K562 (cell line): Measurements from ENCODE around the gene C1orf105. TPM values are rescaled to one million over a fixed set of nuclear protein-coding genes. Genes with fewer than 3 reads are reported as not detected.

Experiments used
- ATAC-seq: fragments of 200-7000 bp; cut with Tn5 transposase; 3 replicates; pipeline ENCODE4 v1.9.1; 2020; ENCODE audit warnings: moderate library complexity
- BruUV-seq: library from RNA; stranded (reverse); fragments of 400-500 nt; replicated peaks from 2 replicates; lab custom pipeline; 2021; lab: Mats Ljungman, UMichigan
- CTCF ChIA-PET: fragments of 300-600 bp; formaldehyde crosslinking; extraction: SDS; loops from one replicate; lab custom pipeline; 2021; ENCODE audit warnings: low intra/inter-chr PET ratio; lab: Yijun Ruan, JAX
- POLR2A ChIA-PET: fragments of 300-600, 350-650 bp; sonication (Branson Sonifier 250); formaldehyde crosslinking; extraction: SDS; loops from one replicate; lab custom pipeline; 2021; ENCODE audit warnings: antibody characterized with exemption, inconsistent platforms; lab: Yijun Ruan, JAX
- DNase-seq, 4 experiments: peaks; one replicate each; pipeline versions ENCODE4 v3.0.0 to v3.0.0-alpha.2; 2011 to 2018; ENCODE audit warnings: low spot score in 3 of 4, mixed read lengths in 3 of 4; ENCODE audit errors: extremely low read depth in 1 of 4
- FAIRE-seq: peaks from 2 replicates; lab custom pipeline; 2011; peaks lifted over from hg19 to GRCh38; lab: Jason Lieb, UNC
- H2AFZ ChIP-seq: 2 replicates; pipeline ENCODE4 v1.6.0; 2011; ENCODE audit warnings: low read depth, low read length, control low read depth, inconsistent platforms
- H3K27ac ChIP-seq: fragments of 200-600 bp; 3 replicates; pipeline ENCODE4 v1.8.0; 2011; ENCODE audit warnings: low read depth, mild to moderate bottlenecking, control low read depth, inconsistent platforms, low read length, moderate library complexity, mixed read lengths; ENCODE audit errors: extremely low read depth
- H3K27me3 ChIP-seq, 2 experiments: fragments of 300-600 bp in 1 of 2; 2 replicates in 1 of 2; 3 replicates in 1 of 2; pipeline versions ENCODE4 v1.6.0 to v1.8.0; 2011; ENCODE audit warnings: inconsistent platforms in 2 of 2, low read length in 2 of 2, mild to moderate bottlenecking in 1 of 2, mixed read lengths in 1 of 2, moderate library complexity in 1 of 2; ENCODE audit not compliant: control insufficient read depth in 2 of 2, insufficient read depth in 2 of 2
- H3K36me3 ChIP-seq: fragments of 300-600 bp; 3 replicates; pipeline ENCODE4 v1.8.0; 2011; ENCODE audit warnings: mild to moderate bottlenecking, low read length, inconsistent platforms; ENCODE audit not compliant: control insufficient read depth, insufficient read depth
- H3K4me1 ChIP-seq, 2 experiments: fragments of 200-600 bp in 1 of 2; replicated peaks in 1 of 2; 2 replicates in 1 of 2; 3 replicates in 1 of 2; pipeline versions ENCODE4 v1.5.1 to v1.8.0; 2011; ENCODE audit warnings: inconsistent platforms in 2 of 2, low read length in 2 of 2, mild to moderate bottlenecking in 1 of 2, mixed read lengths in 1 of 2, moderate library complexity in 1 of 2; ENCODE audit not compliant: control insufficient read depth in 2 of 2, insufficient read depth in 2 of 2
- H3K4me2 ChIP-seq: 2 replicates; pipeline ENCODE4 v1.6.1; 2011; ENCODE audit warnings: low read length, control low read depth, inconsistent platforms, mixed read lengths; ENCODE audit not compliant: insufficient read depth
- H3K4me3 ChIP-seq: fragments of 200-600 bp; sonication (generic), shearing (Covaris generic); 2 replicates; pipeline ENCODE4 v1.5.1; 2016; ENCODE audit warnings: control low read depth, inconsistent platforms
- H3K79me2 ChIP-seq: fragments of 200-600 bp; 3 replicates; pipeline ENCODE4 v1.8.0; 2011; ENCODE audit warnings: low read length, inconsistent platforms; ENCODE audit not compliant: control insufficient read depth, insufficient read depth
- H3K9ac ChIP-seq, 2 experiments: 2 replicates each; pipeline versions ENCODE4 v1.6.0 to v1.6.1; 2011; ENCODE audit warnings: low read depth in 2 of 2, low read length in 2 of 2, control low read depth in 1 of 2, inconsistent platforms in 1 of 2, mild to moderate bottlenecking in 1 of 2, mixed read lengths in 1 of 2; ENCODE audit not compliant: insufficient read depth in 1 of 2
- H3K9me1 ChIP-seq: one replicate; pipeline ENCODE4 v1.6.0; 2011; ENCODE audit warnings: inconsistent platforms, mild to moderate bottlenecking, low read length, moderate library complexity; ENCODE audit not compliant: control insufficient read depth, insufficient read depth
- H3K9me3 ChIP-seq: replicated peaks from 2 replicates; pipeline ENCODE4 v1.5.1; 2011; ENCODE audit warnings: low read depth, low read length, inconsistent platforms; ENCODE audit not compliant: control insufficient read depth, insufficient read depth
- H4K20me1 ChIP-seq: replicated peaks from 2 replicates; pipeline ENCODE4 v1.6.1; 2011; ENCODE audit warnings: low read length, inconsistent platforms, mixed read lengths; ENCODE audit not compliant: control insufficient read depth, insufficient read depth
- BCOR ChIP-seq: fragments of 450-650 bp; IDR thresholded peaks from 2 replicates; pipeline ENCODE4 v1.6.1; 2016
- CBFA2T3 ChIP-seq: fragments of 450-650 bp; IDR thresholded peaks from 2 replicates; pipeline ENCODE4 v1.6.1; 2017
- FOXA1 ChIP-seq: fragments of 450-650 bp; IDR thresholded peaks from 2 replicates; pipeline ENCODE4 v1.6.1; 2016; ENCODE audit warnings: mild to moderate bottlenecking, borderline replicate concordance
- FOXP1 ChIP-seq: sonication (generic); formaldehyde crosslinking; IDR thresholded peaks from 2 replicates; pipeline ENCODE4 v1.8.0; 2022; ENCODE audit warnings: mild to moderate bottlenecking, missing genetic modification reagents
- HMGN3 ChIP-seq: IDR thresholded peaks from 2 replicates; pipeline ENCODE4 v1.6.1; 2011; ENCODE audit warnings: borderline replicate concordance, low read depth, mild to moderate bottlenecking, mixed read lengths, low read length; ENCODE audit not compliant: insufficient read length; ENCODE audit errors: extremely low read depth
- HNRNPL ChIP-seq: fragments of 200-400 bp; formaldehyde crosslinking; IDR thresholded peaks from 2 replicates; pipeline ENCODE4 v1.6.1; 2017; ENCODE audit warnings: low read depth, mild to moderate bottlenecking, low read length
- MECOM ChIP-seq: fragments of 250-450 bp; sonication (Bioruptor Pico); IDR thresholded peaks from 2 replicates; pipeline ENCODE4 v1.8.0; 2022; ENCODE audit warnings: inconsistent platforms
- NFIX ChIP-seq: fragments of 250-450 bp; sonication (Bioruptor Pico); IDR thresholded peaks from 2 replicates; pipeline ENCODE4 v1.4.0; 2020; ENCODE audit warnings: low read depth, mild to moderate bottlenecking, moderate library complexity
- NRF1 ChIP-seq, 2 experiments: fragments of 450-650 bp; IDR thresholded peaks in 1 of 2; conservative IDR thresholded peaks in 1 of 2; 2 replicates each; pipeline ENCODE4 v1.6.1; 2014; ENCODE audit warnings: mild to moderate bottlenecking in 2 of 2
- NUFIP1 ChIP-seq: fragments of 450-650 bp; IDR thresholded peaks from 2 replicates; pipeline ENCODE4 v1.6.1; 2018; ENCODE audit not compliant: partially characterized antibody
- PHTF2 ChIP-seq: fragments of 250-450 bp; sonication (Bioruptor Pico); IDR thresholded peaks from 2 replicates; pipeline ENCODE4 v1.5.0; 2021; ENCODE audit warnings: mild to moderate bottlenecking
- PYGO2 ChIP-seq: fragments of 450-650 bp; IDR thresholded peaks from 2 replicates; pipeline ENCODE4 v1.6.1; 2016; ENCODE audit warnings: mild to moderate bottlenecking, missing genetic modification characterization, moderate library complexity, missing compliant biosample characterization
- ZNF239 ChIP-seq: fragments of 250-450 bp; sonication (Bioruptor Pico); IDR thresholded peaks from 2 replicates; pipeline ENCODE4 v1.4.0; 2020; ENCODE audit warnings: mild to moderate bottlenecking
- WGBS: fragments of 100-300 bp; shearing (Covaris generic); methylation state at CpG from one replicate; pipeline ENCODE4 v1.1.6; 2016; ENCODE audit warnings: low coverage, mixed read lengths; ENCODE audit not compliant: insufficient coverage; ENCODE audit errors: missing lambda C conversion rate; 5-methylcytosine and 5-hydroxymethylcytosine counted together
- in situ Hi-C: fragments of 300-500 bp; cut with MboI; formaldehyde crosslinking; loops from 4 replicates; pipeline ENCODE4 v1.15.0; 2018; ENCODE audit warnings: inconsistent platforms, mixed read lengths
- intact Hi-C: fragments of 100-400 bp; cut with micrococcal nuclease; formaldehyde crosslinking; loops from 2 replicates; pipeline ENCODE4 v1.14.2; 2022
- polyA plus RNA-seq, 8 experiments: library from polyadenylated mRNA; depleted of rRNA in 4 of 8; stranded (reverse) in 5 of 8; unstranded in 3 of 8; fragments of >200 nt; fragmentation: Nextera tagmentation in 2 of 8; fragmentation: Illumina TruSeq in 1 of 8; extraction: Ambion mirVana in 2 of 8; extraction: Trizol in 1 of 8; gene quantifications; 2 replicates each; pipeline versions ENCODE4 v1.2.1 to v1.2.3, GENCODE V29; 2011 to 2014; ENCODE audit warnings: inconsistent platforms in 1 of 8, missing spikeins in 1 of 8
- total RNA-seq, 7 experiments: library from RNA; depleted of rRNA in 6 of 7; stranded (reverse); fragments of >200 nt in 6 of 7; fragmentation: Illumina TruSeq in 2 of 7; extraction: Trizol in 2 of 7; gene quantifications; 2 replicates each; pipeline versions ENCODE4 v1.2.1 to v1.2.3, GENCODE V29; 2011 to 2021; ENCODE audit warnings: low replicate concordance in 1 of 7
- TF ChIP-seq, protein P1 (sequence below): sonication (generic); formaldehyde crosslinking; IDR thresholded peaks from 2 replicates; pipeline ENCODE4 v1.8.1; 2023; ENCODE audit warnings: mild to moderate bottlenecking, missing genetic modification reagents, moderate library complexity
- TF ChIP-seq, protein P2 (sequence below): sonication (generic); formaldehyde crosslinking; IDR thresholded peaks from 2 replicates; pipeline ENCODE4 v1.8.0; 2022; ENCODE audit warnings: mild to moderate bottlenecking, missing genetic modification reagents
- TF ChIP-seq, protein P3 (sequence below): sonication (generic); formaldehyde crosslinking; IDR thresholded peaks from 2 replicates; pipeline ENCODE4 v1.5.0; 2020; ENCODE audit warnings: missing genetic modification reagents

C1orf105 gene
- total and polyA plus RNA-seq, 9 of the 15 experiments (the other 6 are each of a cell fraction or from before 2014, with no cell fraction given), result 0.08 TPM; not detected in 8

DNA sequence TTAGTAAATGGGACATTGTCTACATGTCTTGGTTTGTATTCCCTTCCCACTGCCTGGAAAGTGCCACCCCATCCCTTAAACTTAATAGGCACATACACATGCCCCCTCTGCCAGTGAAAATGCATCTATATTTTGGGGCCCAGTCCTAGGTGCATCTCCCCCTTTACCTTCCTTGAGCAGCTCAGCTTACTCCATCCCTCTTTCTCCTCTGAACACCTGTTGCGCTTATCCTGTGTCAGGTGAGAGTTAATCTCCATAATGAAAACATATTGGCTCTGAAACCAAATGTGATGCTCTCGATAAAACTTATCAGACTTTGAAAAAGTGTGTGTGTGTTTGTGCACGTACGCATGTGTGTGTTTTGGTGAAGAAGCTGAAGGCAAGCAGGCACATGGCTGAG, 97.1 kb downstream of the C1orf105 start:
- no peaks in the 10 kb centered on the region for H3K36me3 ChIP-seq
- no peaks in the 10 kb centered on the region for H4K20me1 ChIP-seq
- 14% methylated on average over 4 of the region's 4 CpGs for WGBS
- FAIRE-seq (no peak), DNase-seq (no peak), ATAC-seq (no peak)
- H3K79me2 ChIP-seq, result no peaks in the 10 kb centered on the region
- no peaks in the 10 kb centered on the region for H3K9me1 ChIP-seq
- no peaks in the 10 kb centered on the region; the same call in 1 of the 2 replicates for H3K9me3 ChIP-seq
- no peak overlapping the region for H3K27ac ChIP-seq
- TF ChIP-seq PYGO2 (tag) (no peak), HMGN3 (no peak), BCOR (no peak), NFIX (no peak), MECOM (CRISPR knock-in tag) (no peak), ZNF239 (CRISPR knock-in tag) (no peak), FOXP1 (no peak), HNRNPL (no peak), PHTF2 (no peak), FOXA1 (no peak), NRF1 (conservative IDR thresholded peaks at IDR 0.05 in 1 of 2, IDR thresholded peaks at IDR 0.05 in 1 of 2) (peak; percentile 15 to 39; a peak in 1 of 4 replicates), CBFA2T3 (peak; percentile 48), NUFIP1 (no peak)
- TF ChIP-seq, protein P1, sequence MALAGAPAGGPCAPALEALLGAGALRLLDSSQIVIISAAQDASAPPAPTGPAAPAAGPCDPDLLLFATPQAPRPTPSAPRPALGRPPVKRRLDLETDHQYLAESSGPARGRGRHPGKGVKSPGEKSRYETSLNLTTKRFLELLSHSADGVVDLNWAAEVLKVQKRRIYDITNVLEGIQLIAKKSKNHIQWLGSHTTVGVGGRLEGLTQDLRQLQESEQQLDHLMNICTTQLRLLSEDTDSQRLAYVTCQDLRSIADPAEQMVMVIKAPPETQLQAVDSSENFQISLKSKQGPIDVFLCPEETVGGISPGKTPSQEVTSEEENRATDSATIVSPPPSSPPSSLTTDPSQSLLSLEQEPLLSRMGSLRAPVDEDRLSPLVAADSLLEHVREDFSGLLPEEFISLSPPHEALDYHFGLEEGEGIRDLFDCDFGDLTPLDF (CRISPR knock-in tag), result no peak
- TF ChIP-seq, protein P2, sequence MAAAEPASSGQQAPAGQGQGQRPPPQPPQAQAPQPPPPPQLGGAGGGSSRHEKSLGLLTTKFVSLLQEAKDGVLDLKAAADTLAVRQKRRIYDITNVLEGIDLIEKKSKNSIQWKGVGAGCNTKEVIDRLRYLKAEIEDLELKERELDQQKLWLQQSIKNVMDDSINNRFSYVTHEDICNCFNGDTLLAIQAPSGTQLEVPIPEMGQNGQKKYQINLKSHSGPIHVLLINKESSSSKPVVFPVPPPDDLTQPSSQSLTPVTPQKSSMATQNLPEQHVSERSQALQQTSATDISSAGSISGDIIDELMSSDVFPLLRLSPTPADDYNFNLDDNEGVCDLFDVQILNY (CRISPR knock-in tag), result no peak
- TF ChIP-seq, protein P3, sequence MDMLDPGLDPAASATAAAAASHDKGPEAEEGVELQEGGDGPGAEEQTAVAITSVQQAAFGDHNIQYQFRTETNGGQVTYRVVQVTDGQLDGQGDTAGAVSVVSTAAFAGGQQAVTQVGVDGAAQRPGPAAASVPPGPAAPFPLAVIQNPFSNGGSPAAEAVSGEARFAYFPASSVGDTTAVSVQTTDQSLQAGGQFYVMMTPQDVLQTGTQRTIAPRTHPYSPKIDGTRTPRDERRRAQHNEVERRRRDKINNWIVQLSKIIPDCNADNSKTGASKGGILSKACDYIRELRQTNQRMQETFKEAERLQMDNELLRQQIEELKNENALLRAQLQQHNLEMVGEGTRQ, result no peak
- H2AFZ ChIP-seq, result peak overlapping the region; percentile 53
- POLR2A ChIA-PET, result interaction anchor here (0.7 to 1.5 kb wide), 4 partner anchors 10 to 31 kb away, joined by 3 to 8 read pairs (median 3); partner anchors contain the start of gene SUCO
- peaks cover 0 to 16% of the 10 kb centered on the region in 2 experiments; a peak in 2 of 5 replicates for H3K4me1 ChIP-seq
- intact Hi-C loops (no loop called here), in situ Hi-C loops (no loop called here)
- CTCF ChIA-PET, result no interaction called here
- H3K4me3 ChIP-seq, result no peak overlapping the region
- H3K9ac ChIP-seq, result no peak overlapping the region
- BruUV-seq, result no TSS peak
- no peak overlapping the region for H3K4me2 ChIP-seq
- no peaks in the 10 kb centered on the region for H3K27me3 ChIP-seq
